HG03354 (cell line): ENCODE results near the gene C17orf113.

Experiments used
- ATAC-seq: cut with Tn5 transposase; IDR thresholded peaks from one replicate; pipeline ENCODE4 v1.9.1; 2021; ENCODE audit warnings: mild to moderate bottlenecking; ENCODE audit not compliant: unreplicated experiment, poor library complexity, severe bottlenecking

C17orf113 gene

DNA sequence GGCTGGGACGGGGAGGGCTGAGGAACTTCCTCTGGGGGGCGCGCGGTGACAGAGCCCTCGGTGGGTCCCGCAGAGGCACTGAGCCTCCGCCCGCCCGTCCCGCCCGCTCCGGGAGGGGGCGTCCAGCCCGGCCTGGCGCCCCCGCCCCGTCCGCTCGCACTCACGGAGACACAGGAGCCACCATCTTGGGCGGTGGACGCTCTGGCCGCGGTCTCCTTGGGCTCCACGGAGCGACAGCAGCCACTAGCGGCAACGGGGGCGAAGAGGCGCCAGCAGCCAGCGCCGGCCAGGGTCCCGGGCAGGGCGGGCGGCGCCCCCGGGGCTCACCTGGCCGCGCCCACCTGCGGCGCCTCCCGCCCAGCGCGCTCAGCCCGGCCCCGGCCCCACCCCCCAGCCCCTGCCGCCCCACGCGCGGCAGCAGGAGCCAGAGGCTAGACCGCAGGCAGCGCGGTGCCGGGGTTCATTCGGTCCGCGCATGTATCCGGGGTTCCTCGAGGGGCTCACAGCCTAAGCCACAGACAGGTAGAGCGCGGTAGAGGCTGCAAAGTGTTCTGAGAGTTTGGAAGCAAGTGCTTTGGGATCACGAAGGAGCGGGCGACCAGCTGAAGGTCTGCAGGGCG, at the start of gene C17orf113:
Gene C17orf113 (minus strand): TSS at position 209 of the 620 bp plus-strand sequence. CDS start 7,225 bp downstream, outside the sequence.
- ATAC-seq: no peak

DNA sequence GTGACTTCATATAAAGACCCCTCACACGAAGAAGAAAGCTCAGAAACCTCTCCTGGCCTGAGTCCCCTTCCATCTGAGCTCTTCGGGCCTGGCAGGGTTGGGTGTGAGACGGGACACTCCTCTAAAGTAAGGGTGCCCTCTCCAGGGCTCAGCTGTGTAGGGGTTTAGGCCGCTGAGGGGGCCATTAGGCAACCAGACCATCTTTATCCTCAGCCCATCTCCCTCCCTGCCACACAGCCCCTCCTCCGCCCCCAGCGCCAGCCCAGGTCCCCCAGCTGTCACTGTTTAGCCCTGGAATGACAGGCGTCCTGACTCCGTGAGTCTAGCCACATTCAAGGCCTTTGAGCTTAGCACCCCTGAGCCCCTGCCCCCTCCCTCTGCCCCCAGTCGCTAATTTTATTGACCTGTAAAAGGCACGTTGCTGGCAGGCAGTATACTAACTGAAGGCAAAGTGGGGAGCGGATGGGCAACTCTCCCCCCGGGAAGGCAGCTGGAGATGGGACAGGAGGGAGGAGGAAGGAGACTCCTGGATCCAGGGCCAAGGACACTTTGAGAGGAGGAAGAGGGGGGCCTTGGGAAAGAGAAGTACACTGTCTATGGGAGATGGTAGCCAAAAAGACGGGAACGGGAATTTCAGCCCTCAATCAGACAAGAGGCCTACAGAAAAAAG, 48.5 kb upstream of the C17orf113 start:
- ATAC-seq: no peak

DNA sequence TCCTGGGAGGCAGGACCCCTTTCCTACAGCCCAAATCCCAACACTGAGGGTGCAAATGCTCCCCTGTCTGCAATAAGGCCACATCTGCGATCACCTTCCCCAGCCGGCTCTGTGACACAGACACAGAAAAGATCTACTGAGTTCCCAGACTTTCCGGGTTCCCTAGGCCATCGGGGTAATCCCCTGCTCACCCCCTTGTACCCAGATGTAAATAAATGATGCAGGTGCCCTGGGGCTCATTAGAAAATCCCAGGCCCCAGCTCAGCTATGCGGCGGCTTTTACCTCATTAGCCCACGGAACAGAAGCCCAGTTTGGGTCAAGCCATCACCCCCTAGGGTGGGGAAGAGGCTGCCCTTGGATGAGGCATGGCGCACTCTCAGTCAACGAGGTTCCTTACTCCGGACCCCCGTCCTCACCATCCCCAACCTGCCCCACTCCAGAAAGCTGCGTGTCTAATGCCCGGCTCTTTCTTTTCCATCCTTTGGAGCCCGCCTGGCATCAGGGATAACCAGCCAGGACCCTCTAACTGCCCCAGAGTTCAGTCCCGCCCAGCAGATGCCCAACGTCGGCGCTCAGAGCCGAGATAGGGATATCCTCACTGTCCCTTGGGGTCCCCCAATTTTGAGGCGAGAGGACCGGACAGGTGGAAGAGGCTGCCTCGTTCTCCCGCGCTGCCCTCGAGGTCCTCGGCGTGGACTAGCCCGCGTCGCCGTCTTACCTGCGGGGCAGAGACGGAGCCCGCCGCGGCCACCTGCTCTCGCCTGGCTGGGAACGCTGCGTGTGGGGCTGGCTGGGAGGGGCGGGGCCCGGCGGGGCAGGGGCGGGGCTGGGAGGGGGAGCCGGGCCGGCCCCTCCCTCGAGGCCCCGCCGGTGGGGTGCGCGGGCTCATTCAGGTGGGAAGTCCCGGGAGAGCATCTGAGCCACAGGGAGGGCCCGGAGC, 47.6 kb upstream of the C17orf113 start, which contains the start of gene ZNF385C:
Gene ZNF385C (minus strand): TSS at position 783 of the 941 bp plus-strand sequence. CDS start 35,417 bp downstream, outside the sequence.
- ATAC-seq: no peak

DNA sequence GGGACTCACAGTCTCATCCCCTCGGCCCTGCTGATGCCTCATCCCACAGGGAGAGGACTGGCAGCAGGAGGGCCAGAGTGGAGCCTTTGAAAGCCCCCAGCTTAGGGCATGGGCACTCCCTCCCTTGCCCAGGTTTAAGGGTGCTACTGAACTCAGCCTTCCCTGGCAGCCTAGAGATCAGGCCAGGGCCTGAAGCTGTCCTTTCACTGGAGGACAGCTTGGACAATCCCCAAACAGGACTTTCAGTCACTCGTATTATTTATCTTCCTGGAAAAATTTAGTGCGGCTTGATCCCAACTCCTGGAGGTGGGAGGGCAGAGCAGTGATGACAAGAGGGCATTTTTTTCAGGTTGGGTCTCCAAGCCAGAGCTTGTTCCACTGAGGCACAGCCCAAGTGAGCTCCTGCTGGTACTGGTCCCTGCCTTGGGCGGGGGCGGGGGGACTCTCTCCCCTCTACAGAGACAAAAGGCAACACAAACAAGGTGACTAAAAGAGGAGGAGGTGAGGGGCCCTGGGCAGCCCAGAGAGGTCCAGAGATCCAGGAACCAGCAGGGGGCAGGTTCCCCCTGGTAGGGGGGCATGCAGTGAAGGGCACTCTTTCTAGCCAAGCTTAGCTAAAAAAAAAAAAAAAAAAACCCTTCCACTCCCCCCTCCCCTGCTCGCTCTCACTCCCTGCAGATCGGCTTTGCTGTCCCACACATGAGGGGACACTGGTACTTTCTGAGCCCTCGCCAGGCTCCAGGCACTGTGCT, 46.1 kb upstream of the C17orf113 start:
- no peak for ATAC-seq

DNA sequence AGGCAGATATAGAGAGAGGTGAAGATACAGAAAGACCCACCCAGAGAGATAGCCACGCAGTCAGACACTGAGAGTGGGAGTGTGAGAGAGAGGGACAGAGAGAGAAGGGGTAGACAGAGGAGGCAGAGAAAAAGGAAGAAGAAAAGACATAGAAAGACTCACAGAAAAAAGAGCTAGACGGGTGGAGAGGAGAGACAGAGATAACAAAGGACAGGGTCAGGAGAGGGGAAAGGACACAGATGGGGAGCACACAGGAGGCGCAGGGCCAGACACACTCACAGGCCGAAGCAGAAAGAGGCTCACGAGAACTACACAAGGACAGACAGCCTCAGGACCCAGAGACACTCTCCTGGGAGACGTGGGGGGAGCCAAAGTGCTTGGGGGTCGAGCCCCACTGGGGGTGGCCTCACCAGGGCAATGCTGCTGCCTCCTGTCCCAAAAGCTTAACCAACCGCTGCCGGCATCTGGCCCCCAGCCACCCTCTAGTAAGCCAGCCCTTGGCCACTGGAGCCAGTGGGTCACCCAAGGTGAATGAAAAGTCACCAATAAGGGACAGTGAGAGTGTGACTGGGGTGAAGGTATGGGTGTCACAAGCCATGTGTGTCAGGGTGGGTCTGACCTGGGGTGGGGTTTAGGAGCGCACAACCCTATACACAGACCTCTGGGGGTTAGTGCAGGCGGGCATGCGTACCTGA, 44.1 kb upstream of the C17orf113 start:
- no peak for ATAC-seq

DNA sequence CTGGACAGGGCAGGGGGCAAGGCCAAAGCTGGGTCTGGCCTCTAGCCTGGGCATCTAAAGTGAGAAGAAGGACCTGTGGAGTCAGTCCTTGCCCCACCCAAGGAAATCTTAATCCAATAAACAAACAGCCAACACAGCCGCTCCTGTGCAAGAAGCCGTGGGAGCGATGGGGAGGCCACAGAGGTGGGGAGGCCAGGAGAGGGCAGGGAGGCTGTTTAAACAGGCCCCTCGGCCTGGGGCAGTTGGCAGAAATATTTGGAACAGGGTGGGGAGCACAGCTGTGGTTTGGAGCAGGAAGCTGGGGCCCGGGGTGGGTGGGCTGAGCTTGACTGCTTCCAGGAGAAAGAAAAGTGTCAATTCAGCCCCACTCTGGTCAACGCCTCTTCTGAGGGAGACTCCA, 42.5 kb upstream of the C17orf113 start:
- ATAC-seq: no peak

DNA sequence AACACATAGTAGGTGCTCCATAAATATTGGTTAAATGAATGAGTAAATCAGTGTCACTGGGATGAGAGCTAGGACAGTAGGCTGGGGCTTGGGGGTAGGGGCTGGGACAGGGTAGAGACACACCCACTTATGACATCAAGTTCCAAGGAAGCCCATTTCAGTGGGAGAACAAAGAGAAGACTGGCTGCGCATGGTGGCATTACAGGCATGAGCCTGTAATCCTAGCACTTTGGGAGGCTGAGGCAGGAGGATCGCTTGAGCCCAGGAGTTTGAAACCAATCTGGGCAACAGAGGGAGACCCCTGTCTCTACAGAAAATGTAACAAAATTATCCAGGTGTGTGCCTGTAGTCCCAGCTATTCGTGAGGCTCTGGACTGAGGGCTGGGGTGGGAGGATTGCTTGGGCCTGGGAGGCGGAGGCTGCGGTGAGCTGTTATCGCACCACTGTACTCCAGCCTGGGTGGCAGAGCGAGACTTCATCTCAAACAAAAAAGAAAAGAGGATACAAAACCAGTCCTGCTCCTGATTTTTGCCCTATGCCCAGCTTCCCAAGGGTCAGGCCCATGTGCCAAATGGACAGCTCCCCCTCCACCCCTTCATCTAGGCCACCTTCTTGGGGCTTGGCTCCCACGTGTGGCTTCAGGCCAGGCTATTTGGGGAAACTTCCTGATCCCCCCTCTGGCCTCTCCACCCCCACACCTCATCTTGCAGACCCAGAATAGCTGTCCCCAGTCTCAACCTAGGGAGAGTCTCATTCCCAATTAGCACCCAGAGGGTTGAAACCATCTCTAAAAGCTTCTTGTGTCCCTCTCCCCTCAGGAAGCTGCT, 40.8 kb upstream of the C17orf113 start:
- no peak for ATAC-seq

DNA sequence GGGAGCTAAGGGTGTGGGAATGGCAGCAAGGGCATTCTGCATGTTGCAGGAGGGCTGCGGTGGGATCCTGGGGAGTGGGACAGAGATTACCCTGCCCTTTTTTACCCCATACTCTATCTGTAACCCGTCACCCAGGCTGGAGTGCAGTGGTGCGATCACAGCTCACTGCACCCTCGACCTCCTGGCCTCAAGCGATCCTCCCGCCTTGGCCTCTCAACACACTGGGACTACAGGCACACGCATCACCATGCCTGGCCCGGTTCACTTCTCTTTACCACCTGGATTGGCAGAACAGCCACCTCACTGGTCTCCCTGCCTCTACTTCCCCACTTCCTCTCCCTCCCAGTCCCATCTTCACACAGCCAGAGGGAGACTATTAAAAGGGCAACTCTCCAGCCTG, 38.3 kb upstream of the C17orf113 start:
- ATAC-seq: no peak

DNA sequence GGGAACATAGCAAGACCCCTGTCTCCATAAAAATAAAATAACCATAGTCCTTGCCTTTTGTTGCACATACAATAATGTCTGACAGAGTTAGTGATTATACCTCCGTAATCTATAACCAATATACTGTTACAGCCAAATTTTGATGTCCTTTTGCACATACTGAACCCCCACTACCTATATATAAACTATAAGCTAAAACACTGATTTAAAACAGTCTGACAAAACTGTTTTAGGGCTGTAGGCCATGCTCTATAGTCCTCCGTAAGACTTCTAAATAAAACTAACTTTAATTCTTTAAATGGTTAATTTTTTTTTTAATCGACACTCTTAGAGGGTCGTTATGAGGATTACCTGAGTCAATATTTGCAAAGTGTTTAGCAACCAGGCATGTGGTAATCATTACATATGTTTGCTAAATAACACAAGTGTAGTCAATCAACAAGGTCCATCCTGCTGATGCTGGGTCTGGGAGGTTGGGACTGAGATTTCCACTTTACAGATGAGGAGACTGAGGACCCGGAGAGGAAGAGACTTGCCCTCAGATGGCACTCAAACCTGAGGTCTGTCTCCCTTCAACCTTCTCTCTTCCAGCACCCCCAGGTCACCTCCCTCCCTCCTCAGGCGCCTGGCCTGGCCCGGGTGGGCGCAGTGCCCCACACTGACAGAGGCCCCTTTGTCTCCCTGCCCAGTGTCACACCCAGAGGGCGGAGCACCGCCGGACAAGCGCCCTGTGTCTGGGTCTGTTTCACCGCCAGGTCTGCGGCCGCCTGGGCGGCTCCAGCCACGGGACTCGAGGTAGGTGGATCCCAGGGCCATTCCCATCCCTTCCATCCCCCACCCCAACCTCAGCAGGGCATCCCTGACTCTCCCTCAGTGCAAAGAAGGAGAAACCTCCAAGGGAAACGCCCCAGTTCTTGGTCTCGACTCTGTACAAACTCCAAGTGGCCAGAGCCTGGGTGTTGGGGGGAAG, 37.6 kb upstream of the C17orf113 start:
- ATAC-seq: no peak

DNA sequence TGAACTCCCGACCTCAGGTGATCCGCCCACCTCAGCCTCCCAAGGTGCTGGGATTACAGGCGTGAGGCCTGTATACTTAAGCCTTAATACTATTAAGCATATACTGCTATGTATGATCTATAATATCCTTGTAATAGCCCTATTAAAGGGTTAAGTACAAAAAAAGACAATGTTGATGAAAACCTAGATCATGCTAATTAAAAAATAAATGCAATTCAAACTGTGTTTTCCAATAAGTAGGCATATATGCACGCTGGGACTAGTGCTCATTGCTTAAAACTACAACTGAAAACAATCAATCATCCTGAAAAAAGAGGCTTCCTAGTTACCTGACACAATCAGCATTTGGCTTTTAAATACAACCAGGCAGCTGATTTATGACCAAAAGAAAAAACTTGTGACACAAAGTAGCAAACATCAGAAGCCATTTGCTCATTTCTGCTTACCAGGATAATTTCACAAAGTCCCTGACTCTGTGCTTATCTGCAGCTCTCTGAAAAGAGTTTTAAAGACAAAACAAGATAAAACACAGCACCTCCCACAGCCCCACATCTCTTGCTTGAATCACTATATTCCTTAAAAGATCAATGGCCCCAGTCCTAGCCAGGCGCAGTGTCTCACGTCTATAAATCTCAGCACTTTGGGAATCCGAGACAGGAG, 36.8 kb upstream of the C17orf113 start:
- no peak for ATAC-seq

DNA sequence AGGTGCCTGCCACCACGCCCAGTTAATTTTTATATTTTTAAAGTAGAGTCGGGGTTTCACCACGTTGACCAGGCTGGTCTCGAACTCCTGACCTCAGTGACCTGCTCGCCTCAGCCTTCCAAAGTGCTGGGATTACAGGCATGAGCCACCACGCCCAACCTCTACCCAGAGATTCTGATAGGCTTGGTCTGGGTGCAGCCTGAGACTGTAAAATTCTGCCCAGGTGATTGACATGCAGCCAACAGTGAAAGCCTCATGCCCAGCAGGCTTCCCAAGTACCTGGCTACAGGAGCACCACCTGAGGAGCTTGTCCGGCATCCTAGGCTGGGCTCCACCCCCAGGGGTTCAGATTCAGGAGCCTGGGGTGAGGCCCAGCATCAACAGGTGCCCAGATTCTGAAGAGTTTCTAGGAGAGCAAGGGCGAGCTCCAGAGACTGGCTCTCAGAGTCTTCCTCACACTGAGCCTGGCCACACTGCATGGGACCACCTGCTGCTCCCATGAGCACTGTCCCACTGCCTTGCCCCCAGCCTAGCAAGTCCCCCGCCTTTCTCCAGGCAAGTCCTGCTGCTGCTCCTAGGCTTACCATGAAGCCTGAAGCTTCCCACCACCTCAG, 31.2 kb upstream of the C17orf113 start:
- no peak for ATAC-seq

DNA sequence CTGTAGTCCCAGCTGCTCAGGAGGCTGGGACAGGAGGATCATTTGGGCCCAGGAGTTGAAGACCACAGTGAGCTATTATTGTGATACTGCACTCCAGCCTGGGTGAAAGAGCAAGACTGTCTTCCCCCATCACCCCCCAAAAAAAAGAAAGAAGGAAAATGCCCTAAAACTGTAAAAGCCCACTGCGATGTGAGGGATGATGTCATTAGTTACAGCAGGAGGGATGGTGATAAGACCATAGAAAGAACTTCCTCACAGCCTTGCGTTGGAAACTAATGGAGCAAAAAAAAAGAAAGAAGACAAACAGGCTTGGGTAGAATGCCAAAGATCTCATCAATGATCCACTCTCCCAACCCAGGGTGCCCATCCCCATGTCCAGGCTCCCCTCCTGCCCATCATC, 29.1 kb upstream of the C17orf113 start:
- no peak for ATAC-seq

DNA sequence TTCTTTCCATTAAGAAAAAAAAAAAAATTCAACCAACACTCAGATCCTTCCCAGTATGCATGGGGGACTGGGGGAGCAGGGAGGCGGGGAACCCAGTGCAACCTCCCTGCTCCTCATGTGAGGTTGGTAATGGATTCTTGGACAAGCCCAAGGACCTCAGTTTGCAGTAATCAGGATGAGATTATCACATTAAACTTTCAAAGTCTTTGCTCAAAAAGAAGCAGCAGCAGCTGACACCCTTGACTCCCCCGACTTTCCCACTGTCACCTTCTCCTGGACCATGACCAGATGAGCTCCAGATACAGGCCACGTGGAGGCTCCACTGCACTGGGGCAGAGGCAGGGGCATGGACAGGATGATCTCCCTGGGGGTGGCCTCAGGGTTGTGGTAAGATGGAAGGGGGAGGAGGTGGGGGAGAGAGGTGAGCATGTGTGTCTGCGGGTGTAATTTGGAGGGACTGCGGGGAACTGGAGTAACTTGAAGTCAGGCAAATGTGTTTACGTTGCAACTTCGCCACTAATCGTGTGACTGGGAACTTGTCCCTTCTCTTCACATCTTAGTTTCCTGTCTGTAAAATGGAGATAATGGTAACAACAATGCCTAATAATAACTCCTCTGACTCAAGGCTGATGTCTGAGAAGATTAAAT, 28.1 kb upstream of the C17orf113 start:
- ATAC-seq: no peak

DNA sequence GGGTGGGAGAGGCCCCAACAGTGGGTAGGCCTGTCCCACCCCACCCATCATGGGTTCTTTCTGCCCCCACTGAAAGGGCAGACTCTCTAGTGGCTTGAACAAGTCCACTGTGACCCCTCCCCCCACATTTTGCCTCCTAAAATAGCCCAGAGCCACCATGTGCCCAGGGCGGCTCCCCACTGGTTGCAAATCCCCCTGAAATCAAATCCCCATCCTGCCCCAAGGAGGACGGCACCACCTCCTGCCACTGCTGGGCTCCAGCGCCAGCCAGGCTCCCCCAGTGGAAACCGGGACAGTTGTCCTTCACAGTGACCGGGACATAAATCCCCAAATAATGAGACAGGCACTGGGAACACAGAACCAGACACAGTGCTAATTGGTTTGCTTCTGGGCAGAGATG, 27.4 kb upstream of the C17orf113 start:
- no peak for ATAC-seq

DNA sequence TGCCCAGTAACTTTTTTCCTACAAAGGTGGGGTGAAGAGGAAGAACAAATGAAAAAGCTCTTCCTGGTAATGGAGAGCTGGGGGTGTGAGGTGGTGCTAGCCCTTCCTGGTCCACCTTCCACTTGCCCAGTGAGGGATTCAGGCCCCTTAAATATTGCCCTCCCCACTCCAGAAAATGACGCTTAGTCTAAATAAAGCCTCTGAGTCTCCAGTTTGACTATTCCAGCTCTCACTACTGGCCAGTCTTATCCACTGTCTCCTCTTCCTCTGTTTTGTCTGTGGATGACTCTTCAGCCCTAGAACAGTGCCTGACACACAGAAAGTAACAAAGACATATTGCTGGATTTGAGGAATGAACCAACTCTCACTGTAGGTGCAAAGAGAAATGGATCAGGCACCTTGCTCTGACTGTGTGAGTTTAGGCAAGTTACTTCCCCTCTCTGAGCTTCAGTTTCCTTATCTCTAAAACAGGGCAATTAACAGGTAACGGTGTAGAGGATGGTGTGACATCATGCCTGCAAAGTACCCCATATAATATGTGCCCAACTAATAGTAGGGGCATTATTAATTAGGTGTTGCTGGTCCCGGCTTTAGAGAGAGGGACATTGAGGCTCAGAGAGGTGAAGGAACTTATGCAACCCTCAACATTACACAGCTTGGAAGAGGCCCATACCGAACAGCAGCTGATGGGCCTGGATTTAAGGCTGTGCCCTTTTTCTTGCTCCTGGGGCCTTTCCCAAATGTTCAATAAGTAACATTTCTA, 26.6 kb upstream of the C17orf113 start:
- no peak for ATAC-seq
